ENCODE data around the gene ZNF230. TPM values are rescaled to one million over a fixed set of nuclear protein-coding genes. Genes with fewer than 3 reads are reported as not detected.

The ZNF230 gene
- total RNA-seq = 3.6 and 7.1 TPM in 2 replicates

DNA sequence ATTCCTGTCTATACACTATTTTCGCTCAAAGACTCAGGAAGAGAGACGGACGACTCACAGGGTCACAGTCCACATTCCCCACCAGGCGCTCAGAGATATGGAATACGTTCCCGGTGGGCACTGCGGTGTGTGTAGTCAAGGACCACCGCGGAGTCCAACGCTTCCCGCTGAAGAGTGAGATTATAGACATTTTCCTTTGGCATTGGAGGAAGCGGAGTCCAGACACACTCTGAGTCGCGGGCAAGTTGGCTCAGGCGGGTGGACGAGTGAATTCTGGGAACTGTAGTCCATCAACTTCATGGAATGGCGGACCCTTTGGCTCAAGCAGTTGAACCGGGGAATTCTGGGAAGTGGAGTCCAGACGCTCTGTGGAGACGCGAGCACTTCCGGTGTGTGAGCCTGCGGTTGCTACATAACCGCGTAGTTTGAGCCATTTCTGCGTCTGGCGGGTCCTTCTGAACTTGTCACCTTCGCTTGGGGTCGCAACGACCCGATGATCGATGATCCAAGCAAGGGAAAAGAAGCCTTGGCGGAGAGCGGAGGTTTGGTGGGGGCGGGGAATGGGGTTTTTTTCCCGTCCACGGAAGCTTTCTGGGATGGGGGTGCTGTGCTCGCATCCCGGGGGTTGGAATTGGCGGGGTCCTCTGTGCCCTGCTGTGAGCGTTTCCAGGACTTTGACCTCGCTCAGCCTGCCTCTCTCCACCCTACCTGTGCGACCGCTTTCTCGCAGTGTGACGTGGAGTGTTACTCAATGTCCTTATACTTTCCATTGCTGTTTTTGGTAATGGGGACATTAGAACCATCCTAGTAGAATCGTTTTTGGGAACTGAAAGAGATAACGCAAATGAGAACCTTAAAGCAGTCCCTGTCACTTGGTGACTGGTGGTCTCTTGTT is at the start of gene ZNF230:
ZNF230 (plus strand) TSS at position 392 of the 895 bp plus-strand sequence. CDS start 4,122 bp downstream, outside the sequence.

DNA sequence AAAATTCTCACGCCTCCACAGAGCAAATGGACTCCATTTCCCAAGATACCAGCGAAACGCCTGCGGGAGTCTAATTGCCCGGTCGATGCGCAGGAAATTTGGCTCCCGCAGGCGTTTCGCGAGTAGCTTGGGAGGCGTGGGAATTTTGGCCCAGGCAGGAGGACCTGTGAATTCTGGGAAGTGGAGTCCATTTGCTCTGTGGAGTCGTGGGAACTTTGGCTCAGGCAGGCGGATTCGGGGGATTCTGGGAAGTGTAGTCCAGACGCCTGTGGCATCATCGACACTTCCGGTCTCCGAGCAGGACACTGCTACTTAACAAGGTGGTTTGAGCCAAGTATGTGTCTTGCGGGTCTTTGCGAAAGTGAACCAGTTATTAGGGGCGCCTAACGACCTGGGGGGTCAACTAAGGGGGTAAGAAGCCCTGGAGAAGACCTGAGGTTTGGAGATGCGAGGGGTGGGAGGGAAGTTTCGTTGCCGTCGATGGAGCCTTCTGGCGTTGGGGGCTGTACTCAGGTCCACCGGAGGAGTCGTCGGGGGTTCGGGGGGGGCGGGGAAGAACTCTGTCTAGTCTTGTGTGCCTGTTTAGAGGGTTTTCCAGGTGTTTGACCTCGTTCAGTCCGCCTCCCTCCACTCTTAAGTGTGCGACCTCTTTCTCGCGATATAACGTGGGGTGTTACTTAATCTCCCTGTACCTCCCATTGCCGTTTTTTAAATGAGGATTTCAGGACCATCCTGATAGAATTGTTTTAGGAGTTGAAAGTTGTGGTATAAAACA is 18.7 kb upstream of the ZNF230 start, which contains the start of gene ZNF155:
ZNF155 (plus strand) TSS at position 277 of the 775 bp plus-strand sequence. CDS start 4,356 bp downstream, outside the sequence.

DNA sequence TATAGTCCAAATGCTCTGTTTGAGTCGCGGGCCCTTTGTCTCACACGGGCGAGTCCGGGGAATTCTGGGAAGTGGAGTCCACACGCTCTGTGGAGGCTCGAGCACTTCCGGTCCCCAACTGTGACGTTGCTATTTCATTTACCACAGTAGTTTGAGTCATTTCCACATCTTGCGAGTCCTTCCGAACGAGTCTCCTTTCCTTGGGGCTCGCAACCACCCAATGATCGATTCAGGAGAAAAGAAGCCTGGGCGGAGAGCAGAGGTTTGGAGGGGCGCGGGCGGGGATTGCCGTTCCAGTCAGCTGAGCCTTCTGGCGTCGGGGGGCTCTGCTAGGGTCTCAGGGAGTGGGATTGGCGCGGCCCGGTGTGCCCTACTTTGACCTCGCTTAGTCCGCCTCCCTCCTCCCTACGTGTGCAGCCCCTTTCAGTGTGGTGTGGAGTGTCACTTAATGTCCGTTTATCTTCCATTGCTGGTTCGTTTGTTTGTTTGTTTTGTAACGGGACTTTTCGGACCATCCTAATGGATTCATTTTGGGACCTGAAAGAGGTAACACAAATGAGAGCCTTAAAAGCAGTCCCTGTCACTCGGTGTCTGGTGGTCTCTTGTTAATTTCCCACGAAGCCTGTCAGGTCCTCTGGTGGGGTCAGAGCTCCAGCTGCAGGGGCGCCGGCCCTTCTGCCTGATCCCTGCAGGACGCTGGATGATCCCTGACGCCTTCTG is 22.6 kb downstream of the ZNF230 start, which contains the start of gene ZNF222:
ZNF222 (plus strand) TSS at position 163 of the 720 bp plus-strand sequence; CDS start at position 221, 58 bp downstream.

DNA sequence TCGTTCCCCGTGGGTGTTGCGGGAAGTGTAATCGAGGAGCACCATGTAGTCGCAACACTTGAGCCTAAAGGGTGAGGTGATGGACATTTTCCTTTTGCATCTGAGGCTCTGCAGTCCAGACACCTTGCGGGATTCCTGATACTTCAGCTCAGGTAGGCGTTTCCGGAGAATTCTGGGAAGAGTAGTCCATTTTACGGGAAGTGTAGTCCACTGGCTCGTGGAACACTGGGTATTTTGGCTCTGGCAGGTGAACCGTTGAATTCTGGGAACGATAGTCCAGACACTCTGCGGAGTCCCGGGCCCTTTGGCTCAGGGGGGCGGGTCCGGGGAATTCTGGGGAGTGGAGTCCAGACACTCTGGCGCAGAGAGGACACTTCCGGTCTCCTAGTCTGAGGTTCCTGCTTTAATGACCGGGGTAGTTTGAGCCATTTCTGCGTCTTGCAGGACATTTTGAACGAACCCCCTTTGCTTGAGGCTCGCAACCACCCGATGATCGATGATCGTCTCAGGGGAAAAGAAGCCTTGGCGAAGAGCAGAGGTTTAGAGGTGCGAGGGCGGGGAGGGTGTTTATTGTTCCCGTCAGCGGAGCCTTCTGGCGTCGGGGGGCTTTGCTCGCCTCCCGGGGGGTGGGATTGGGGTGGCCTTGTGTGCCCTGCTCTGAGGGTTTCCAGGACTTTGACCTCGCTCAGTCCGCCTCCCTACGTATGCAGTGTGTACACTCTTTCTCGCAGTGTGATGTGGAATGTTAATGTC is 49.1 kb downstream of the ZNF230 start, which contains the start of gene ZNF223:
ZNF223 (plus strand) TSS at position 387 of the 753 bp plus-strand sequence. CDS start 3,141 bp downstream, outside the sequence.

Small RNA genes lying within 50 kb of the gene (small RNA-seq; reads per million reads assigned to genes)
- gene AC006213.5 = not detected

Other genes starting within 250 kb of the ZNF230 start
- 17.5 and 27.1 TPM in 2 replicates for gene SMG9, start 248.0 kb upstream of the ZNF230 start, total RNA-seq
- 85.2 and 95.4 TPM in 2 replicates for gene KCNN4, start 222.0 kb upstream of the ZNF230 start, total RNA-seq
- 10.8 and 12.2 TPM in 2 replicates for gene LYPD5, start 200.5 kb upstream of the ZNF230 start, total RNA-seq
- 14.7 and 18.8 TPM in 2 replicates for gene ZNF283, start 175.6 kb upstream of the ZNF230 start, total RNA-seq
- 1.4 and 4.3 TPM in 2 replicates for gene ZNF404, start 119.0 kb upstream of the ZNF230 start, total RNA-seq
- gene ZNF45, start 67.7 kb upstream of the ZNF230 start, total RNA-seq = 14.3 and 18.1 TPM in 2 replicates
- gene ZNF221, start 51.7 kb upstream of the ZNF230 start, total RNA-seq = 7.0 and 7.9 TPM in 2 replicates
- gene ZNF155, start 18.8 kb upstream of the ZNF230 start, total RNA-seq = 6.3 and 7.1 TPM in 2 replicates
- 4.3 and 6.0 TPM in 2 replicates for gene ZNF222, start 22.4 kb downstream of the ZNF230 start, total RNA-seq
- 7.5 and 7.9 TPM in 2 replicates for gene ZNF223, start 49.1 kb downstream of the ZNF230 start, total RNA-seq
- 4.8 and 5.1 TPM in 2 replicates for gene ZNF284, start 69.2 kb downstream of the ZNF230 start, total RNA-seq
- gene ZNF224, start 91.4 kb downstream of the ZNF230 start, total RNA-seq = 26.7 and 40.0 TPM in 2 replicates
- 4.4 and 8.6 TPM in 2 replicates for gene ZNF225, start 110.4 kb downstream of the ZNF230 start, total RNA-seq
- 11.0 and 13.7 TPM in 2 replicates for gene ZNF234, start 138.6 kb downstream of the ZNF230 start, total RNA-seq
- gene ZNF226, start 162.1 kb downstream of the ZNF230 start, total RNA-seq = 12.0 and 26.7 TPM in 2 replicates
- 12.0 and 23.2 TPM in 2 replicates for gene ZNF227, start 209.6 kb downstream of the ZNF230 start, total RNA-seq

Measured in placental epithelial cell (primary cell).